K562 (cell line): ENCODE results near the gene INVS. TPM values are rescaled to one million over a fixed set of nuclear protein-coding genes. Genes with fewer than 3 reads are reported as not detected.

Experiments used
- ATAC-seq: fragments of 200-7000 bp; cut with Tn5 transposase; 3 replicates; pipeline ENCODE4 v1.9.1; 2020; ENCODE audit warnings: moderate library complexity
- BruUV-seq: library from RNA; stranded (reverse); fragments of 400-500 nt; replicated peaks from 2 replicates; lab custom pipeline; 2021; lab: Mats Ljungman, UMichigan
- CTCF ChIA-PET: fragments of 300-600 bp; formaldehyde crosslinking; extraction: SDS; loops from one replicate; lab custom pipeline; 2021; ENCODE audit warnings: low intra/inter-chr PET ratio; lab: Yijun Ruan, JAX
- POLR2A ChIA-PET: fragments of 300-600, 350-650 bp; sonication (Branson Sonifier 250); formaldehyde crosslinking; extraction: SDS; loops from one replicate; lab custom pipeline; 2021; ENCODE audit warnings: antibody characterized with exemption, inconsistent platforms; lab: Yijun Ruan, JAX
- DNase-seq, 4 experiments: peaks; one replicate each; pipeline versions ENCODE4 v3.0.0 to v3.0.0-alpha.2; 2011 to 2018; ENCODE audit warnings: low spot score in 3 of 4, mixed read lengths in 3 of 4; ENCODE audit errors: extremely low read depth in 1 of 4
- FAIRE-seq: peaks from 2 replicates; lab custom pipeline; 2011; peaks lifted over from hg19 to GRCh38; lab: Jason Lieb, UNC
- H2AFZ ChIP-seq: 2 replicates; pipeline ENCODE4 v1.6.0; 2011; ENCODE audit warnings: low read depth, low read length, control low read depth, inconsistent platforms
- H3K27ac ChIP-seq: fragments of 200-600 bp; 3 replicates; pipeline ENCODE4 v1.8.0; 2011; ENCODE audit warnings: low read depth, mild to moderate bottlenecking, control low read depth, inconsistent platforms, low read length, moderate library complexity, mixed read lengths; ENCODE audit errors: extremely low read depth
- H3K27me3 ChIP-seq, 2 experiments: fragments of 300-600 bp in 1 of 2; 2 replicates in 1 of 2; 3 replicates in 1 of 2; pipeline versions ENCODE4 v1.6.0 to v1.8.0; 2011; ENCODE audit warnings: inconsistent platforms in 2 of 2, low read length in 2 of 2, mild to moderate bottlenecking in 1 of 2, mixed read lengths in 1 of 2, moderate library complexity in 1 of 2; ENCODE audit not compliant: control insufficient read depth in 2 of 2, insufficient read depth in 2 of 2
- H3K36me3 ChIP-seq: fragments of 300-600 bp; 3 replicates; pipeline ENCODE4 v1.8.0; 2011; ENCODE audit warnings: mild to moderate bottlenecking, low read length, inconsistent platforms; ENCODE audit not compliant: control insufficient read depth, insufficient read depth
- H3K4me1 ChIP-seq, 2 experiments: fragments of 200-600 bp in 1 of 2; replicated peaks in 1 of 2; 2 replicates in 1 of 2; 3 replicates in 1 of 2; pipeline versions ENCODE4 v1.5.1 to v1.8.0; 2011; ENCODE audit warnings: inconsistent platforms in 2 of 2, low read length in 2 of 2, mild to moderate bottlenecking in 1 of 2, mixed read lengths in 1 of 2, moderate library complexity in 1 of 2; ENCODE audit not compliant: control insufficient read depth in 2 of 2, insufficient read depth in 2 of 2
- H3K4me2 ChIP-seq: 2 replicates; pipeline ENCODE4 v1.6.1; 2011; ENCODE audit warnings: low read length, control low read depth, inconsistent platforms, mixed read lengths; ENCODE audit not compliant: insufficient read depth
- H3K4me3 ChIP-seq: fragments of 200-600 bp; sonication (generic), shearing (Covaris generic); 2 replicates; pipeline ENCODE4 v1.5.1; 2016; ENCODE audit warnings: control low read depth, inconsistent platforms
- H3K79me2 ChIP-seq: fragments of 200-600 bp; 3 replicates; pipeline ENCODE4 v1.8.0; 2011; ENCODE audit warnings: low read length, inconsistent platforms; ENCODE audit not compliant: control insufficient read depth, insufficient read depth
- H3K9ac ChIP-seq, 2 experiments: 2 replicates each; pipeline versions ENCODE4 v1.6.0 to v1.6.1; 2011; ENCODE audit warnings: low read depth in 2 of 2, low read length in 2 of 2, control low read depth in 1 of 2, inconsistent platforms in 1 of 2, mild to moderate bottlenecking in 1 of 2, mixed read lengths in 1 of 2; ENCODE audit not compliant: insufficient read depth in 1 of 2
- H3K9me1 ChIP-seq: one replicate; pipeline ENCODE4 v1.6.0; 2011; ENCODE audit warnings: inconsistent platforms, mild to moderate bottlenecking, low read length, moderate library complexity; ENCODE audit not compliant: control insufficient read depth, insufficient read depth
- H3K9me3 ChIP-seq: replicated peaks from 2 replicates; pipeline ENCODE4 v1.5.1; 2011; ENCODE audit warnings: low read depth, low read length, inconsistent platforms; ENCODE audit not compliant: control insufficient read depth, insufficient read depth
- H4K20me1 ChIP-seq: replicated peaks from 2 replicates; pipeline ENCODE4 v1.6.1; 2011; ENCODE audit warnings: low read length, inconsistent platforms, mixed read lengths; ENCODE audit not compliant: control insufficient read depth, insufficient read depth
- ADNP ChIP-seq: fragments of 200-800 bp; sonication (Bioruptor generic); IDR thresholded peaks from 2 replicates; pipeline ENCODE4 v1.6.1; 2016; ENCODE audit warnings: missing genetic modification characterization, missing compliant biosample characterization
- ATF1 ChIP-seq, 2 experiments: fragments of 450-650 bp in 1 of 2; IDR thresholded peaks; 2 replicates each; pipeline ENCODE4 v1.6.1; 2016; ENCODE audit warnings: missing compliant biosample characterization in 1 of 2, missing genetic modification characterization in 1 of 2
- EGR1 ChIP-seq: fragments of 450-650 bp; conservative IDR thresholded peaks from 2 replicates; pipeline ENCODE4 v1.6.1; 2017; ENCODE audit warnings: mild to moderate bottlenecking
- HBP1 ChIP-seq: fragments of 450-650 bp; formaldehyde crosslinking; IDR thresholded peaks from 2 replicates; pipeline ENCODE4 v1.4.0; 2022; ENCODE audit warnings: missing genetic modification characterization
- MITF ChIP-seq: IDR thresholded peaks from 2 replicates; pipeline ENCODE4 v1.6.1; 2014; ENCODE audit warnings: antibody characterized with exemption
- PPARD ChIP-seq: fragments of 250-450 bp; sonication (Bioruptor Pico); IDR thresholded peaks from 2 replicates; pipeline ENCODE4 v1.8.0; 2022; ENCODE audit warnings: inconsistent platforms, mild to moderate bottlenecking, moderate library complexity
- SIN3A ChIP-seq, 2 experiments: fragments of 150-350 bp in 1 of 2; IDR thresholded peaks; 2 replicates each; pipeline ENCODE4 v1.6.1; 2011 to 2016; ENCODE audit warnings: borderline replicate concordance in 2 of 2, low read depth in 2 of 2, low read length in 2 of 2, mild to moderate bottlenecking in 2 of 2, moderate library complexity in 2 of 2; ENCODE audit not compliant: control insufficient read depth in 1 of 2
- ZKSCAN3 ChIP-seq: fragments of 250-450 bp; sonication (Bioruptor Pico); IDR thresholded peaks from 2 replicates; pipeline ENCODE4 v1.4.0; 2020
- ZNF174 ChIP-seq: fragments of 250-450 bp; sonication (Bioruptor Pico); IDR thresholded peaks from 2 replicates; pipeline ENCODE4 v1.4.0; 2020; ENCODE audit warnings: mild to moderate bottlenecking
- ZNF224 ChIP-seq: sonication (generic); formaldehyde crosslinking; IDR thresholded peaks from 2 replicates; pipeline ENCODE4 v1.8.0; 2022; ENCODE audit warnings: mild to moderate bottlenecking, missing genetic modification reagents
- ZNF785 ChIP-seq: fragments of 250-450 bp; sonication (Bioruptor Pico); IDR thresholded peaks from 2 replicates; pipeline ENCODE4 v1.4.0; 2020; ENCODE audit warnings: mild to moderate bottlenecking
- WGBS: fragments of 100-300 bp; shearing (Covaris generic); methylation state at CpG from one replicate; pipeline ENCODE4 v1.1.6; 2016; ENCODE audit warnings: low coverage, mixed read lengths; ENCODE audit not compliant: insufficient coverage; ENCODE audit errors: missing lambda C conversion rate; 5-methylcytosine and 5-hydroxymethylcytosine counted together
- in situ Hi-C: fragments of 300-500 bp; cut with MboI; formaldehyde crosslinking; loops from 4 replicates; pipeline ENCODE4 v1.15.0; 2018; ENCODE audit warnings: inconsistent platforms, mixed read lengths
- intact Hi-C: fragments of 100-400 bp; cut with micrococcal nuclease; formaldehyde crosslinking; loops from 2 replicates; pipeline ENCODE4 v1.14.2; 2022
- polyA plus RNA-seq, 8 experiments: library from polyadenylated mRNA; depleted of rRNA in 4 of 8; stranded (reverse) in 5 of 8; unstranded in 3 of 8; fragments of >200 nt; fragmentation: Nextera tagmentation in 2 of 8; fragmentation: Illumina TruSeq in 1 of 8; extraction: Ambion mirVana in 2 of 8; extraction: Trizol in 1 of 8; gene quantifications; 2 replicates each; pipeline versions ENCODE4 v1.2.1 to v1.2.3, GENCODE V29; 2011 to 2014; ENCODE audit warnings: inconsistent platforms in 1 of 8, missing spikeins in 1 of 8
- total RNA-seq, 7 experiments: library from RNA; depleted of rRNA in 6 of 7; stranded (reverse); fragments of >200 nt in 6 of 7; fragmentation: Illumina TruSeq in 2 of 7; extraction: Trizol in 2 of 7; gene quantifications; 2 replicates each; pipeline versions ENCODE4 v1.2.1 to v1.2.3, GENCODE V29; 2011 to 2021; ENCODE audit warnings: low replicate concordance in 1 of 7

INVS gene
- total and polyA plus RNA-seq, 9 of the 15 experiments (the other 6 are each of a cell fraction or from before 2014, with no cell fraction given) = 0.77 to 18.5 (median 10.0) TPM

DNA sequence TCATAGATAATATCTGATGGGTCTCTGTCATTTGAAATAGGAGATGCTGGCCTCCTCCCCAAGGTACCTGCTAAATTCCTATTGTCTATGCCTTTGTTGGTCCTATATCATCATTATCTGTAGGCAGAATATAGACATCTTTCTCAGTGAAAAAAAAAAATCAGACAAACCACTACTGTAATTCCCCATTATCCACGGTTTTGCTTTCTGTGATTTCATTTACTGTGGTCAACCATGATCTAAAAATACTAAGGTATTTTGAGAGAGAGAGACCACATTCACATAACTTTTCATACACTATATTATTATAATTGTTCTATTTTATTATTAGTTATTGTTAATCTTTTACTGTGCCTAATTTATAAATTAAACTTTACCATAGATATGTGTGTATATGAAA, 122.5 kb downstream of the INVS start:
- in situ Hi-C loops = loop anchor here (5.0 kb wide), 1 partner anchor 409 kb away; no protein-coding TSS in a partner anchor
- intact Hi-C loops = loop anchor here (5.0 kb wide), 2 partner anchors 101 to 399 kb away; partner anchors contain the start of gene NR4A3
- ATAC-seq (no peak), DNase-seq (no peak), FAIRE-seq (no peak)
- Histone ChIP-seq H3K4me1 (0 out of 5 replicates have a peak, but pooled peaks cover 0 to 3% of the 10 kb centered on the region in 2 experiments), H3K27me3 (no peaks in the 10 kb centered on the region), H3K9ac (no peak overlapping the region), H3K4me3 (no peak overlapping the region), H4K20me1 (no peaks in the 10 kb centered on the region), H3K27ac (no peak overlapping the region), H3K9me1 (no peaks in the 10 kb centered on the region), H3K9me3 (no peaks in the 10 kb centered on the region), H3K36me3 (peaks cover 4% of the 10 kb centered on the region; the same call in 1 of the 3 replicates), H3K4me2 (no peak overlapping the region), H2AFZ (no peak overlapping the region), H3K79me2 (no peaks in the 10 kb centered on the region)
- BruUV-seq = no TSS peak
- ChIA-PET CTCF (no interaction called here), POLR2A (no interaction called here)
- TF ChIP-seq ZNF224 (CRISPR knock-in tag) (no peak), MITF (no peak), ZKSCAN3 (CRISPR knock-in tag) (no peak), ADNP (tag) (no peak), ZNF785 (CRISPR knock-in tag) (no peak), ZNF174 (CRISPR knock-in tag) (no peak), ATF1 (CRISPR knock-in tag; IDR thresholded peaks at IDR 0.05) (no peak), ATF1 (tag; IDR thresholded peaks at IDR 0.05) (no peak), HBP1 (no peak), EGR1 (no peak), PPARD (no peak), SIN3A (IDR thresholded peaks at IDR 0.05; ENCODE audit: borderline replicate concordance in 2 of 2, control insufficient read depth in 1 of 2, low read depth in 2 of 2, low read length in 2 of 2) (no peak)
- 20% methylated on average over 1 of the region's 1 CpG for WGBS
